Measurements from ENCODE around the gene SELENON. TPM values are rescaled to one million over a fixed set of nuclear protein-coding genes. Genes with fewer than 3 reads are reported as not detected.

The SELENON gene
- total and polyA plus RNA-seq, 10 of the 15 experiments (the other 5 are each of a cell fraction or from before 2014, with no cell fraction given): 0.07 to 5.1 (median 0.80) TPM

- TF ChIP-seq CTCF (IDR thresholded peaks at IDR 0.05 in 2 of 3, conservative IDR thresholded peaks at IDR 0.05 in 1 of 3; ENCODE audit: control insufficient read depth in 2 of 3, extremely low read depth in 1 of 3, insufficient read depth in 1 of 3, low read depth in 3 of 3, low read length in 3 of 3) (no peak), PRDM15 (CRISPR knock-in tag; IDR thresholded peaks at IDR 0.05) (no peak)
Measured at GRCh38 chr1:25781130-25781433, 18.9 kb upstream of the SELENON start (continued).

- no TSS peak for BruUV-seq (replicated peaks)
- no peak overlapping the region for H3K4me2 ChIP-seq (ENCODE audit: control insufficient read depth, insufficient read depth)
- no peak overlapping the region for H2AFZ ChIP-seq (ENCODE audit: control insufficient read depth, low read depth, low read length)
- no peak overlapping the region for H3K9ac ChIP-seq (ENCODE audit: control insufficient read depth, insufficient read depth, low read length)
- FAIRE-seq (no peak), DNase-seq (ENCODE audit: low read depth, low spot score) (no peak), ATAC-seq (no peak)
- intact Hi-C loops (cut with micrococcal nuclease; ENCODE audit: unreplicated experiment) (no loop called here), in situ Hi-C loops (cut with MboI) (no loop called here)
- no peak for TF ChIP-seq SUPT20H (IDR thresholded peaks at IDR 0.05; ENCODE audit: borderline replicate concordance, control insufficient read depth, low read depth, low read length)
- no peak for TF ChIP-seq DPF2 (IDR thresholded peaks at IDR 0.05)
- no peak for TF ChIP-seq POLR2AphosphoS5 (IDR thresholded peaks at IDR 0.05; ENCODE audit: low read length)
- TF ChIP-seq TAF1 (IDR thresholded peaks at IDR 0.05; ENCODE audit: borderline replicate concordance, low read depth, low read length): no peak
- TF ChIP-seq SREBF1 (IDR thresholded peaks at IDR 0.05; ENCODE audit: low read length): no peak
- no peak for TF ChIP-seq PML (IDR thresholded peaks at IDR 0.05; ENCODE audit: low read length)
- H3K27ac ChIP-seq (ENCODE audit: control insufficient read depth, insufficient read depth): no peak overlapping the region
- POLR2A ChIA-PET: no interaction called here
- RAD21 ChIA-PET (ENCODE audit: unreplicated experiment): no interaction called here
- H4K20me1 ChIP-seq (ENCODE audit: control insufficient read depth, insufficient read depth): no peaks in the 10 kb centered on the region
- no peaks in the 10 kb centered on the region for H3K9me3 ChIP-seq (replicated peaks; ENCODE audit: control insufficient read depth, insufficient read depth, low read length)
- H3K4me3 ChIP-seq: no peak overlapping the region
- H3K36me3 ChIP-seq (ENCODE audit: control insufficient read depth in 2 of 2, insufficient read depth in 2 of 2, low read length in 1 of 2): no peaks in the 10 kb centered on the region
- no peaks in the 10 kb centered on the region for H3K79me2 ChIP-seq (ENCODE audit: control insufficient read depth, insufficient read depth, low read length)
- CTCF ChIA-PET: no interaction called here
- H3K4me1 ChIP-seq (ENCODE audit: control insufficient read depth, insufficient read depth, low read length): peaks cover 5% of the 10 kb centered on the region
- H3K27me3 ChIP-seq (replicated peaks in 1 of 2; ENCODE audit: control insufficient read depth in 2 of 2, insufficient read depth in 2 of 2, low read length in 1 of 2): peaks cover 0 to 5% of the 10 kb centered on the region in 2 experiments
- 33% methylated on average over 18 of the region's 18 CpGs for WGBS (ENCODE audit: insufficient coverage, insufficient replicate concordance, low lambda C conversion rate, missing lambda C conversion rate)
- SMC1A ChIA-PET (ENCODE audit: uncharacterized antibody, unreplicated experiment): no interaction called here
Measured at GRCh38 chr1:25782608-25783201, 17.3 kb upstream of the SELENON start.

All from GM12878 (cell line).